Mesendoderm (in vitro differentiated cells): ENCODE data around the gene FN3KRP.

Experiments
- DNase-seq: peaks from one replicate; pipeline ENCODE4 v3.0.0; 2013
- H2AK5ac ChIP-seq: 2 replicates; pipeline ENCODE4 v1.6.1; 2013; ENCODE audit warnings: low read length, inconsistent platforms
- H2BK120ac ChIP-seq: 2 replicates; pipeline ENCODE4 v1.6.1; 2013; ENCODE audit warnings: low read depth, mild to moderate bottlenecking, low read length, moderate library complexity, mixed read lengths
- H2BK15ac ChIP-seq: replicated peaks from 2 replicates; pipeline ENCODE4 v1.6.1; 2013; ENCODE audit warnings: low read depth, mild to moderate bottlenecking, moderate library complexity
- H2BK5ac ChIP-seq: 2 replicates; pipeline ENCODE4 v1.6.1; 2013; ENCODE audit warnings: low read length, inconsistent platforms
- H3K18ac ChIP-seq: 2 replicates; pipeline ENCODE4 v1.6.1; 2013; ENCODE audit warnings: mild to moderate bottlenecking, low read length, mixed read lengths
- H3K23ac ChIP-seq: one replicate; pipeline ENCODE4 v1.6.1; 2013; ENCODE audit warnings: low read length
- H3K27ac ChIP-seq: 2 replicates; pipeline ENCODE4 v1.5.1; 2013; ENCODE audit warnings: low read depth, mild to moderate bottlenecking, inconsistent platforms, low read length, moderate library complexity
- H3K27me3 ChIP-seq: 2 replicates; pipeline ENCODE4 v1.6.1; 2013; ENCODE audit warnings: low read length, control low read depth, mild to moderate bottlenecking, inconsistent platforms; ENCODE audit not compliant: insufficient read depth, poor library complexity
- H3K36me3 ChIP-seq: 2 replicates; pipeline ENCODE4 v1.6.1; 2013; ENCODE audit warnings: low read length, inconsistent platforms; ENCODE audit not compliant: control insufficient read depth, insufficient read depth
- H3K4ac ChIP-seq: one replicate; pipeline ENCODE4 v1.6.1; 2013; ENCODE audit warnings: low read depth, mild to moderate bottlenecking, low read length, moderate library complexity
- H3K4me1 ChIP-seq: 2 replicates; pipeline ENCODE4 v1.6.1; 2013; ENCODE audit warnings: low read depth, low read length, inconsistent platforms; ENCODE audit not compliant: control insufficient read depth
- H3K4me2 ChIP-seq: 2 replicates; pipeline ENCODE4 v1.6.1; 2013; ENCODE audit warnings: low read length
- H3K4me3 ChIP-seq: 2 replicates; pipeline ENCODE4 v1.5.1; 2013; ENCODE audit warnings: mild to moderate bottlenecking, low read length
- H3K56ac ChIP-seq: one replicate; pipeline ENCODE4 v1.6.1; 2013; ENCODE audit warnings: low read length
- H3K79me1 ChIP-seq: 2 replicates; pipeline ENCODE4 v1.6.1; 2013; ENCODE audit warnings: low read length, inconsistent platforms
- H3K79me2 ChIP-seq: 2 replicates; pipeline ENCODE4 v1.6.1; 2013; ENCODE audit warnings: mild to moderate bottlenecking, low read length; ENCODE audit not compliant: control insufficient read depth, insufficient read depth
- H3K9ac ChIP-seq: 2 replicates; pipeline ENCODE4 v1.6.1; 2013; ENCODE audit warnings: low read length, inconsistent platforms
- H4K5ac ChIP-seq: one replicate; pipeline ENCODE4 v1.6.1; 2013; ENCODE audit warnings: low read length
- H4K8ac ChIP-seq: one replicate; pipeline ENCODE4 v1.6.1; 2013; ENCODE audit warnings: low read depth, mild to moderate bottlenecking, control low read depth, low read length, moderate library complexity
- WGBS: extraction: QIAGEN DNeasy Blood & Tissue Kit; methylation state at CpG from one replicate; pipeline ENCODE4 v1.1.7; 2013; ENCODE audit warnings: low lambda C conversion rate, missing lambda C conversion rate; ENCODE audit not compliant: insufficient coverage; ENCODE audit errors: extremely low coverage; 5-methylcytosine and 5-hydroxymethylcytosine counted together

The FN3KRP gene

DNA sequence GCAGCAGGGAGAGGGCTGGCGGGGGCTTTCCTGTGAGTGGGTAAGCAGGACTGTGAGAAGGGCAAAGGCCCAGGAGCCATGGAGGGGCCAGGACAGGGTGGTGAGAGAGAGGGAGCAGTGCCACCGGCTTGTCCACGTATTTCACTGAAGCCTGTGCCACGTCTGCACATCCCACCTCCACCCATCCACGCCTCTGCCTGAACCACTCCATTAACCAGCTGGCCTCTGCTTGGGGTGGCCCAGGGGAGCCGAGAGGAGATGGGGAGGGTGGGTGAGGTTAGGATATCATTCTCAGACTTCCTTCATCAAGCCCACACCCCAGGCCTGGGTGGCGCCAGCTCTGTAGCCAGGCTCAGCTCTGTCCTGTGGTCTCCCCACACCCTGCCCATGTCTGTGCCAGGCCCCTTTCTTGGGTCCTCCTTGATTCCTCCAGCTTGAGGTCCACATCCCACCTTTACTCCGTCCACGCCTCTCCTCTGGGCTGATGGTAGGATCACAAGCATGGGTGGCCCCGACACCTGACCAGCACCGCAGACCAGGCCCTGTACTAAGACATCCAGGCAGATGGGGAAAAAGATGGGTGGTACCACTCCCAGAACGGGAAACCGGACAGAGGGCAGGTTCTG, 15.7 kb downstream of the FN3KRP start:
- H2AK5ac ChIP-seq = no peak overlapping the region
- H3K36me3 ChIP-seq = no peaks in the 10 kb centered on the region
- H4K8ac ChIP-seq = no peak overlapping the region
- DNase-seq = no peak
- WGBS = no CpG with 5 or more reads among the region's 13 CpGs
- H3K4me2 ChIP-seq = no peak overlapping the region
- H3K18ac ChIP-seq = no peak overlapping the region
- H2BK5ac ChIP-seq = no peak overlapping the region
- no peak overlapping the region for H2BK15ac ChIP-seq
- no peak overlapping the region for H3K56ac ChIP-seq
- no peaks in the 10 kb centered on the region for H3K79me2 ChIP-seq
- H3K23ac ChIP-seq = no peak overlapping the region
- H4K5ac ChIP-seq = no peak overlapping the region
- H3K27me3 ChIP-seq = no peaks in the 10 kb centered on the region
- H3K9ac ChIP-seq = no peak overlapping the region
- H3K27ac ChIP-seq = no peak overlapping the region
- no peaks in the 10 kb centered on the region for H3K79me1 ChIP-seq
- no peaks in the 10 kb centered on the region for H3K4me1 ChIP-seq
- H3K4ac ChIP-seq = no peak overlapping the region
- no peak overlapping the region for H3K4me3 ChIP-seq
- no peak overlapping the region for H2BK120ac ChIP-seq

GRCh38 chr17:82734987-82735866, 18.7 kb downstream of the FN3KRP start, which contains the start of gene FN3K:
FN3K (plus strand) TSS chr17:82735615; CDS start chr17:82735637, 22 bp downstream.
- no peak within 1 kb of the TSS for H4K8ac ChIP-seq
- no CpG with 5 or more reads among the region's 101 CpGs for whole genome bisulfite sequencing
- H3K18ac ChIP-seq = peak within 1 kb of the TSS; percentile 25
- H3K27me3 ChIP-seq = no peaks in the 10 kb centered on the region
- no peaks in the 10 kb centered on the region for H3K4me1 ChIP-seq
- H3K27ac ChIP-seq = no peak within 1 kb of the TSS
- peak; percentile 61 for DNase-seq
- no peak within 1 kb of the TSS for H4K5ac ChIP-seq
- peak within 1 kb of the TSS; percentile 94 for H3K56ac ChIP-seq
- H3K23ac ChIP-seq = no peak within 1 kb of the TSS
- peak within 1 kb of the TSS; percentile 47 for H3K4me3 ChIP-seq
- H2BK15ac ChIP-seq = no peak within 1 kb of the TSS
- no peaks in the 10 kb centered on the region for H3K79me1 ChIP-seq
- no peak within 1 kb of the TSS for H2AK5ac ChIP-seq
- no peaks in the 10 kb centered on the region for H3K79me2 ChIP-seq
- H3K4me2 ChIP-seq = peak within 1 kb of the TSS; percentile 64
- H3K9ac ChIP-seq = peak within 1 kb of the TSS; percentile 84
- H3K4ac ChIP-seq = peak within 1 kb of the TSS; percentile 75
- H2BK120ac ChIP-seq = peak within 1 kb of the TSS; percentile 62
- no peak within 1 kb of the TSS for H2BK5ac ChIP-seq
- no peaks in the 10 kb centered on the region for H3K36me3 ChIP-seq

- Histone ChIP-seq H3K36me3 (peaks cover 2% of the 10 kb centered on the region), H3K79me1 (no peaks in the 10 kb centered on the region), H2BK120ac (no peak overlapping the region), H2BK15ac (no peak overlapping the region), H3K4me1 (no peaks in the 10 kb centered on the region), H3K56ac (no peak overlapping the region), H3K4ac (no peak overlapping the region), H3K27me3 (no peaks in the 10 kb centered on the region), H3K23ac (no peak overlapping the region), H3K4me2 (no peak overlapping the region), H3K18ac (no peak overlapping the region), H2BK5ac (no peak overlapping the region), H2AK5ac (no peak overlapping the region), H4K8ac (no peak overlapping the region), H3K27ac (no peak overlapping the region), H4K5ac (no peak overlapping the region), H3K4me3 (no peak overlapping the region), H3K79me2 (no peaks in the 10 kb centered on the region), H3K9ac (no peak overlapping the region)
- no CpG with 5 or more reads among the region's 18 CpGs for WGBS
- DNase-seq = no peak
Observed at GRCh38 chr17:82736511-82737185, 20.1 kb downstream of the FN3KRP start.

DNA sequence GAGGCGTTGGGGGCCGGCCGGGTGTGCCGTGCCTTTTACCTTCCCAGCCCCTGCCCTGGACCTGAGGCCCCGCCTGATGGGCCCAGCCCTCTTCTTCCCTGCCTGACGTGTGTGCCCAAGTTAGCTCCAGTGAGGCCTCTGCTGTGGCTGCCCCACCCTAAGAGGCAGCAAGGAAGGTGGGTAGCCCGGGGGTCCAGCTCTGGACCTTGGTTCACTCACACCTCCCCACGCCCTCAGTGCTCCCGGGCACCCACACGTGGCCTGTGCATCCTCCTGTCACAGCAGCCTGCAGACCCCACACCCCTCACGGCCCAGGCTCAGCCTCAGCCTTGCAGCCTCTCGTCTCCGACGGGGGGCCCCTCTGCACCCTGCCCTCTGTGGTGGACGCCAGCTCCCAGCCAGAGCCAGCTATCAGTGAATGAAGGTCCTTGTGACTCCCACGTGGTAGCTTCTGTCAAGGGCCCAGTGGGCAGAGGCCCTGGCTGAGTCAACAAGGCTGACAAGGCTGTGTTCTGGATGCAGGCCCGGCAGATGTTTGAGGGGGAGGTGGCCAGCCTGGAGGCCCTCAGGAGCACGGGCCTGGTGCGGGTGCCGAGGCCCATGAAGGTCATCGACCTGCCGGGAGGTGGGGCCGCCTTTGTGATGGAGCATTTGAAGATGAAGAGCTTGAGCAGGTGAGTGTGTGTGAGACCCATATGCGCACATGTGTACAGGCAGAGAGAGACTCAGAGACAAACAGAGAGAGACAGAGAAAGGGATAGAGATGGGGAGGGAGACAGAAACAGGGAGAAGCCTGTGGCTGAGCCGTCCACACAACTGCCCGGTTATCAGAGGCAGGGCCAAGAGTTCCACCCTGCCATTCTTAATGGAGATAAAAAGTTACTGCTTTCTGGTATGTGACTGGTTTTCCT, 21.7 kb downstream of the FN3KRP start:
- H3K56ac ChIP-seq = no peak overlapping the region
- H3K27ac ChIP-seq = no peak overlapping the region
- no peak overlapping the region for H2BK120ac ChIP-seq
- H4K5ac ChIP-seq = no peak overlapping the region
- H2BK15ac ChIP-seq = no peak overlapping the region
- H3K18ac ChIP-seq = no peak overlapping the region
- no peaks in the 10 kb centered on the region for H3K27me3 ChIP-seq
- H2AK5ac ChIP-seq = no peak overlapping the region
- no peak for DNase-seq
- no peak overlapping the region for H3K23ac ChIP-seq
- no peak overlapping the region for H3K9ac ChIP-seq
- no peak overlapping the region for H2BK5ac ChIP-seq
- H3K79me2 ChIP-seq = no peaks in the 10 kb centered on the region
- WGBS = no CpG with 5 or more reads among the region's 26 CpGs
- no peaks in the 10 kb centered on the region for H3K4me1 ChIP-seq
- no peak overlapping the region for H3K4ac ChIP-seq
- H3K4me3 ChIP-seq = no peak overlapping the region
- no peak overlapping the region for H4K8ac ChIP-seq
- no peaks in the 10 kb centered on the region for H3K79me1 ChIP-seq
- H3K36me3 ChIP-seq = peaks cover 2% of the 10 kb centered on the region
- H3K4me2 ChIP-seq = no peak overlapping the region

DNA sequence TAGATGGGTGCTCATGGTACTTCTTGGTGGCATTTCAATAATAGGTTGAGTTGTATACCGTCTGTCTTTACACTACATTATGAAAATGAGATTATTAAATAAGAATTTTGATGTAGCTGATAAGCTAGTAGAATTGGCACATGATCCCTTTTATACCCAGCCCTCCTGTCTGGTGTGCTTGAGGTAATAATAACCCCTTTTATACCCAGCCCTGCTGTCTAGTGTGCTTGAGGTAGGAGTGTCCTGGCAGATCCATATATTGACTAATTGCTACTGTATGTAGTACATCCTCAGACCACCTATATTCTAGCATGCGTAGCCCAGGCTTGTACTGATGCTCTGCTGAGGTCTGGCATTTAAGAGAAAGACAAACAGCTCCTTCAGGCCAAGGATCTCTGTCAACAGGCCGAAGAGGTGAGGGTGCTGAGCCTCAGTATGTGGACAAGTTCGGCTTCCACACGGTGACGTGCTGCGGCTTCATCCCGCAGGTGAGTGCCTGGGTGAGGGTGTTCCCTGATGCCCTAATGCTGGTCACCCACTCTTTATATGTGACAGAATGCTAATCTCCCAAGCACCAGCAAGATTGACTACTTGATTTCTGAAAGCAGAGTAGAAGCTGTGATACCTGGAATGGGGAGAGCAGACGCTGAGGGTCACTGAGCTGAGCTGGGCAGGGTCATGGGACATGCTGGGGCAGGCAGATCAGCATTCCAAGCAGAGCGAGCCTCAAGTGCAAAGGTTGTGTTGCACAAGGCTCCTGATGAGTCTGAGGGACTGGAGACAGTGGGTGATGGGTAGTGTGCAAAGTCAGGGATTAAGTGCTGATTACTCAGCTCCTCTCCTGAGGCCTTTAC, 24.6 kb downstream of the FN3KRP start:
- Histone ChIP-seq H2BK120ac (no peak overlapping the region), H3K9ac (no peak overlapping the region), H3K4me1 (no peaks in the 10 kb centered on the region), H3K27ac (no peak overlapping the region), H4K5ac (no peak overlapping the region), H2AK5ac (no peak overlapping the region), H3K36me3 (peaks cover 2% of the 10 kb centered on the region), H3K4me2 (no peak overlapping the region), H3K56ac (no peak overlapping the region), H2BK15ac (no peak overlapping the region), H3K79me1 (no peaks in the 10 kb centered on the region), H3K4me3 (no peak overlapping the region), H3K79me2 (no peaks in the 10 kb centered on the region), H3K4ac (no peak overlapping the region), H3K23ac (no peak overlapping the region), H2BK5ac (no peak overlapping the region), H4K8ac (no peak overlapping the region), H3K27me3 (no peaks in the 10 kb centered on the region), H3K18ac (no peak overlapping the region)
- WGBS = no CpG with 5 or more reads among the region's 10 CpGs
- DNase-seq = peak; percentile 16
